ENCODE measurements around the gene KCNB1.

KCNB1 gene

GRCh38 chr20:49485563-49485962, 3.1 kb upstream of the KCNB1 start:
- Histone ChIP-seq H3K36me3 (ENCODE audit: insufficient read depth, low read length) (no peaks in the 10 kb centered on the region; the same call in 1 of the 2 replicates), H3K9ac (ENCODE audit: low read depth, low read length) (no peak overlapping the region), H3K4me1 (ENCODE audit: insufficient read depth, low read length) (no peaks in the 10 kb centered on the region), H3K9me3 (ENCODE audit: control insufficient read depth, insufficient read depth, low read length) (no peaks in the 10 kb centered on the region; the same call in 1 of the 2 replicates)

DNA sequence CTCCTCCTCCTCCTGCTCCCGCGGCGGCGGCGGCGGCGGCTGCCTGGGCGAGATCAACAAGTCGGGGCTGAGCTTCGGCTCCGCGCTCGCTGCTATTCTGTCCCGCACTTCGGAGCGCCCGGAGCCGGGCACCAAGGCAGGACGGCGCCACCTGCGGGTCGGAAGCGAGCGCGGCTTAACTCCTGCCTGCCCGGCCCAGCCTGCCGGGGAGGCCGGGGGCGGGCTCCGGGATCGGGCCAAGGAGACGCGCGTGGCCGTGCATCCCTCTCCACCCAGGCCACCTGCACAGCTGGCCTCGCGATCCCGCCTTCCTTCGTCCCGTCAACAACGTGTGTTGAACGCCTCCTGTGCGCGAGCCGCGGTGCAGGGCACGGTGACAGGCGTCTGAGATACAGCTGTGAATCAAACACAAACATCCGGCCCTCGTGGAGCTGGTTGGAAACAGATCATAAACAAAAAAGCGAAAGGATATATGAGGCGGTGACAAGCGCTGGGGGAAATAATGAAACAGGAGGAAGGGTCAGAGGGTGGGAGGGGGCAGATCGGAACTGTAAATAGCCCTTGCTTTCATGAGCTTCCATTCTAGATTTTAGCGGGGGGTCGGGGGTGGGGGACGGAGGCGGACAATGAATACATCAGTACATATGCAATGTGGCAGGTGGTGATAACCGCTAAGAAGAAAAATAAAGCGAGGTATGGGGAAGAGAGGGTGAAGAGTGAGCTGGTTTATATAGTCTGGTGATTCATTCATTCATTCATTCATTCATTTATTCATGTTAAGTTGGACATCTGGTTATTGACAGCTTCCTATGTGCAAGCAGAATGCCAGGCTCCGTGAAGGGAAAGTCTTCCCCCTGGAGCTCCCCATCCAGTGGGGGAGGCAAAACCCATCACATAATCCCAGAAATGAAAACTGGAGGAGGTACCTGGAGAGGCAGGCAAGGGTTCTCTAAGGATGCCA, 2.0 kb upstream of the KCNB1 start:
- H3K9ac ChIP-seq (ENCODE audit: low read depth, low read length) = peak overlapping the region; percentile 49; the same call in 1 of the 2 replicates
- H3K9me3 ChIP-seq (ENCODE audit: control insufficient read depth, insufficient read depth, low read length) = no peaks in the 10 kb centered on the region; the same call in 1 of the 2 replicates
- no peaks in the 10 kb centered on the region for H3K36me3 ChIP-seq (ENCODE audit: insufficient read depth, low read length)
- H3K4me1 ChIP-seq (ENCODE audit: insufficient read depth, low read length) = no peaks in the 10 kb centered on the region

DNA sequence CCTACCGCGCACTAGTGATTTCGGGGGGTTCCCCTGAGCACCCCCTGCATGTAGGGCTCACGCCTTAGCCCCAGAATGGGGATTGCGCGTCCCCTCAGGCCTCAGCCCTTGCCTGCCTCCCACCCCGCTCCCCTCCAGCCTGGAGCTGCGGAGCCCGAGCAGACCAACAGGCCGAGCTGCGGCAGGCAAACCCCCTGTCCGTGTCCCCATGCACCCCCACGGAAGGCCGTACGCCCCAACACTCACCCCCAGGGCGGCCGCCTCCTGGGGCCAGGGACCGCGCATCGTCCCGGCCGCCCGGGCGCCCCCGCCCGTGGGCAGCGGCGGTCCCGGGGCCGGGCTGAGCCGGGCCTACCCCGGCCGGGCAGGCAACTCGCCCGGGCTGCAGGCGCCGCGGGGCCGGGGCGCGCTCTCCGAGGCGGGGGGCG, 1.2 kb upstream of the KCNB1 start:
- H3K36me3 ChIP-seq (ENCODE audit: insufficient read depth, low read length) = no peaks in the 10 kb centered on the region
- peak overlapping the region; percentile 51; the same call in 1 of the 2 replicates for H3K9ac ChIP-seq (ENCODE audit: low read depth, low read length)
- no peaks in the 10 kb centered on the region for H3K9me3 ChIP-seq (ENCODE audit: control insufficient read depth, insufficient read depth, low read length)
- H3K4me1 ChIP-seq (ENCODE audit: insufficient read depth, low read length) = no peaks in the 10 kb centered on the region

GRCh38 chr20:49483018-49483695, 689 bp upstream of the KCNB1 start:
- Histone ChIP-seq H3K9me3 (ENCODE audit: control insufficient read depth, insufficient read depth, low read length) (no peaks in the 10 kb centered on the region), H3K9ac (ENCODE audit: low read depth, low read length) (peak overlapping the region; percentile 51; the same call in 1 of the 2 replicates), H3K4me1 (ENCODE audit: insufficient read depth, low read length) (no peaks in the 10 kb centered on the region), H3K36me3 (ENCODE audit: insufficient read depth, low read length) (no peaks in the 10 kb centered on the region)

GRCh38 chr20:49482173-49482572, 295 bp downstream of the KCNB1 start:
- no peak overlapping the region for H3K9ac ChIP-seq (ENCODE audit: low read depth, low read length)
- H3K9me3 ChIP-seq (ENCODE audit: control insufficient read depth, insufficient read depth, low read length) = no peaks in the 10 kb centered on the region
- no peaks in the 10 kb centered on the region for H3K36me3 ChIP-seq (ENCODE audit: insufficient read depth, low read length)
- no peaks in the 10 kb centered on the region for H3K4me1 ChIP-seq (ENCODE audit: insufficient read depth, low read length)

DNA sequence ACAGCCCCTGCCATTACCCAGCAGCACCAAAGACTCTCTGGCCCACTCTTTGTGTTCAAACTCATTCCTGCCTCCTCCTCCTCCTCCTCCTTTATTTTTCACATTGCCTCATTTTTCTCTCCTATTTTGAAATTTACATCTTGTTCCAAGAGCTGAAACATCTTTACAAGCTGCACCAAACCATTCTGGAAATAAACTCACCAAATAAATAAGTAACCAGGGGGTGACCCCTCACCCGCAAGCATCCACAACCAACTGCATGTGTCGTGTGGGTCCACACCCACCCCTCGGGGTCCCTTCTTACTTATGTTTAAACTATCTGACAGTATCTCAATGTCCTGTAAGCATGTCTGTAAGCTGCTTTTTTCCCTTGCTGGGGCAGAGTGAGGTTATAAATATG, 1.4 kb downstream of the KCNB1 start:
- Histone ChIP-seq H3K9me3 (ENCODE audit: control insufficient read depth, insufficient read depth, low read length) (no peaks in the 10 kb centered on the region), H3K9ac (ENCODE audit: low read depth, low read length) (no peak overlapping the region), H3K36me3 (ENCODE audit: insufficient read depth, low read length) (no peaks in the 10 kb centered on the region), H3K4me1 (ENCODE audit: insufficient read depth, low read length) (no peaks in the 10 kb centered on the region)

GRCh38 chr20:49480236-49480635, 2.2 kb downstream of the KCNB1 start:
- H3K9ac ChIP-seq (ENCODE audit: low read depth, low read length) = no peak overlapping the region
- no peaks in the 10 kb centered on the region for H3K9me3 ChIP-seq (ENCODE audit: control insufficient read depth, insufficient read depth, low read length)
- no peaks in the 10 kb centered on the region for H3K36me3 ChIP-seq (ENCODE audit: insufficient read depth, low read length)
- H3K4me1 ChIP-seq (ENCODE audit: insufficient read depth, low read length) = no peaks in the 10 kb centered on the region

DNA sequence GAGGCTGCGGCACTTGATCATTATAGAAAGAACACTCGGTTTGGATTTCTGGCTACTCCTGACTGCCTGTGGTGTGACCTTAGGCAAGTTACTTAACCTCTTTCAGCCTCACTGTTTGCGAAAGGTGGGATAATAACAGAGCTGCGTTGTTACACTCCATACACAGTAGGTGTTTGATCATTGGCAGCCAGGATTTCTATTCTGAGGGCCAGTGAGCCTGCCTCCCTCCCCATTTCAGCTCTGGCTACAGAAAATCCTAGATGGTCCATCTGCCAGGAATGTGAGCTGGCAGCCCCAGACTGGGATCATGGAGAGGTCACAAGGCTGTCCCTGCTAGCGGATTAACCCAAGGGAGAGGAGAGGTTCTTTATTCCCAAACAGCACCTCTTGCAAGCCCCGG, 2.7 kb downstream of the KCNB1 start:
- Histone ChIP-seq H3K9ac (ENCODE audit: low read depth, low read length) (no peak overlapping the region), H3K9me3 (ENCODE audit: control insufficient read depth, insufficient read depth, low read length) (no peaks in the 10 kb centered on the region), H3K36me3 (ENCODE audit: insufficient read depth, low read length) (no peaks in the 10 kb centered on the region), H3K4me1 (ENCODE audit: insufficient read depth, low read length) (no peaks in the 10 kb centered on the region)

GRCh38 chr20:49478754-49479689, 3.4 kb downstream of the KCNB1 start:
- Histone ChIP-seq H3K9ac (ENCODE audit: low read depth, low read length) (no peak overlapping the region), H3K9me3 (ENCODE audit: control insufficient read depth, insufficient read depth, low read length) (no peaks in the 10 kb centered on the region), H3K4me1 (ENCODE audit: insufficient read depth, low read length) (no peaks in the 10 kb centered on the region), H3K36me3 (ENCODE audit: insufficient read depth, low read length) (no peaks in the 10 kb centered on the region)

GRCh38 chr20:49478266-49478665, 4.2 kb downstream of the KCNB1 start:
- H3K36me3 ChIP-seq (ENCODE audit: insufficient read depth, low read length) = no peaks in the 10 kb centered on the region
- no peak overlapping the region for H3K9ac ChIP-seq (ENCODE audit: low read depth, low read length)
- no peaks in the 10 kb centered on the region for H3K9me3 ChIP-seq (ENCODE audit: control insufficient read depth, insufficient read depth, low read length)
- H3K4me1 ChIP-seq (ENCODE audit: insufficient read depth, low read length) = no peaks in the 10 kb centered on the region

DNA sequence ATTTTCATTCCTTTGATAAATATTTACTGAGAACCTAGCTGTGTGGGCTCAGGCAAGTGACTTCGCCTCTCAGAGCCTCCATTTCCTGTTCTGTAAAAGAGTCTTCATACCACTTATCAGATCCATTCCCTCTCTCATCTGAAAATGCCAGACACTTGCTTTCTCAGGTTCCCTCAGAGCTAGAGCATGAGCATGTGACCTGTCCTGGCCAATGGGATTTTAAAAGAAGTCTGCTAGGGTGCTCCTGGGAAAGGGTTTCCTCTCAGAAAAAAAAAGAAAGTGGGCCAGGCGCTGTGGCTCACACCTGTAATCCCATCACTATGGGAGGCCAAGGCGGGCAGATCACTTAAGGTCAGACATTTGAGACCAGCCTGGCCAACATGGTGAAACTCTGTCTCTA, 5.3 kb downstream of the KCNB1 start:
- no peaks in the 10 kb centered on the region for H3K36me3 ChIP-seq (ENCODE audit: insufficient read depth, low read length)
- no peaks in the 10 kb centered on the region for H3K4me1 ChIP-seq (ENCODE audit: insufficient read depth, low read length)
- no peaks in the 10 kb centered on the region for H3K9me3 ChIP-seq (ENCODE audit: control insufficient read depth, insufficient read depth, low read length)
- H3K9ac ChIP-seq (ENCODE audit: low read depth, low read length) = no peak overlapping the region

DNA sequence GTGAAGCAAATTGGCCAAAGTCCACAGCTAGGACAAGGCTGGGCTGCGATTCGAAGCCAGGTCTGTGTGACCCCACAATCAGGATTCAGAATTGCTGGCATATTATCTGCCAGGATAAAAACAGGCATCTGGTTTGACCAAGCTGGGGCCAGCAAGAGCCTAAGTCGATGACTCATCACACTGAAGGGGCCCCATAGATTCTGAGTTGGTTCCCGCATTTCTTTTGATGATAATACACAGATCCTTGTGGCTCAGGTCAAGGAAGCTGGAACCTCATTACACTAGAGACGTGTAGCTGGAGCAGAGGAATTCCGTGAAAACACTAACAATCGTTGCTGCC, 6.5 kb downstream of the KCNB1 start:
- Histone ChIP-seq H3K36me3 (ENCODE audit: insufficient read depth, low read length) (no peaks in the 10 kb centered on the region), H3K9me3 (ENCODE audit: control insufficient read depth, insufficient read depth, low read length) (no peaks in the 10 kb centered on the region), H3K4me1 (ENCODE audit: insufficient read depth, low read length) (no peaks in the 10 kb centered on the region), H3K9ac (ENCODE audit: low read depth, low read length) (no peak overlapping the region)

DNA sequence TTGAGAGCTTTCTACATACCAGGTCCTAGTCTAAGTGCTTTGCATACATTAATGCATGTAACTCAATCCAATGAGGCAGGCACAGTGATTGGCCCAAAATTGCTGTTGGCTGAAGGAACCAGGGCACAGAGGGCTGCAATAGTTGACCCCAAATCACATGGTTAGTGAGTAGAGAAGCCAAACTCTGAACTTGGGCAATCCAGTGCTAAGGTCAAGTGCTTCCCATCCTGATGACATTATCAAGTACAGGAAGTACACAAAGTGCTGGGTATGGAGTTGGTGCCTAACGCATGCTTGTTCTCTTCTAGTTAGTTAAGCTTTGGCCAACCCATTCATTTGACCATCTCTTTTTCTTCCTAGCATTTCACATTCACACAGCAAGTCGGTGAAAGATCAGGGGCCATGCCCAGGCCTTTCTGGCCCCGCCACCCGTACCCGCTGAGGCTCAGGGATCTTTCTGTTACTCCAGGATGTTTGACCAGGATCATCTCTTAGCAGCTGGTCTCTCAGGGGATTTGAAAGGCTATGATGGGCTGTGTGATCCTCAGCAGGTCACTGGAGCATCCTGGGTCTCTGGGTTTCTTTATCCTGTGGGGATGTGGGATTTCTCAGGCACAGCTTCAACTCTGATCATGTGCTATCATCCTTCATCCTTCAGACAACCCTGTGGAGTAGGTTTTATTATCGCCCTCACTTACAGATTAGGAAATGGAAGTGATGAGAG, 7.0 kb downstream of the KCNB1 start:
- Histone ChIP-seq H3K9ac (ENCODE audit: low read depth, low read length) (no peak overlapping the region), H3K4me1 (ENCODE audit: insufficient read depth, low read length) (no peaks in the 10 kb centered on the region), H3K9me3 (ENCODE audit: control insufficient read depth, insufficient read depth, low read length) (no peaks in the 10 kb centered on the region), H3K36me3 (ENCODE audit: insufficient read depth, low read length) (no peaks in the 10 kb centered on the region)

Measured in ES-I3 (cell line).